ENCODE measurements around the gene VHLL.

VHLL gene

GRCh38 chr1:156320560-156320959, 21.5 kb upstream of the VHLL start:
- Histone ChIP-seq H3K27ac (ENCODE audit: low read depth, low read length) (no peak overlapping the region), H3K36me3 (ENCODE audit: insufficient read depth, low read length) (peaks cover 82% of the 10 kb centered on the region), H3K4me3 (ENCODE audit: low read depth in 1 of 2, low read length in 2 of 2) (no peak overlapping the region), H3K9ac (ENCODE audit: low read length) (no peak overlapping the region), H3K27me3 (ENCODE audit: control insufficient read depth in 1 of 2, insufficient read depth in 2 of 2, low read length in 2 of 2) (no peaks in the 10 kb centered on the region), H3K9me3 (ENCODE audit: low read length) (no peaks in the 10 kb centered on the region), H3K4me1 (ENCODE audit: insufficient read depth, low read length) (no peaks in the 10 kb centered on the region)

- Histone ChIP-seq H3K27ac (ENCODE audit: low read depth, low read length) (no peak overlapping the region), H3K9me3 (ENCODE audit: low read length) (no peaks in the 10 kb centered on the region), H3K36me3 (ENCODE audit: insufficient read depth, low read length) (peaks cover 85% of the 10 kb centered on the region), H3K4me3 (ENCODE audit: low read depth in 1 of 2, low read length in 2 of 2) (no peak overlapping the region), H3K4me1 (ENCODE audit: insufficient read depth, low read length) (no peaks in the 10 kb centered on the region), H3K9ac (ENCODE audit: low read length) (no peak overlapping the region), H3K27me3 (ENCODE audit: control insufficient read depth in 1 of 2, insufficient read depth in 2 of 2, low read length in 2 of 2) (no peaks in the 10 kb centered on the region)
Observed at GRCh38 chr1:156319664-156320063, 20.6 kb upstream of the VHLL start.

GRCh38 chr1:156316909-156317308, 17.8 kb upstream of the VHLL start:
- H3K9me3 ChIP-seq (ENCODE audit: low read length): no peaks in the 10 kb centered on the region
- no peak overlapping the region for H3K27ac ChIP-seq (ENCODE audit: low read depth, low read length)
- peaks cover 87% of the 10 kb centered on the region for H3K36me3 ChIP-seq (ENCODE audit: insufficient read depth, low read length)
- H3K4me3 ChIP-seq (ENCODE audit: low read depth in 1 of 2, low read length in 2 of 2): no peak overlapping the region
- H3K27me3 ChIP-seq (ENCODE audit: control insufficient read depth in 1 of 2, insufficient read depth in 2 of 2, low read length in 2 of 2): no peaks in the 10 kb centered on the region
- H3K9ac ChIP-seq (ENCODE audit: low read length): no peak overlapping the region
- no peaks in the 10 kb centered on the region for H3K4me1 ChIP-seq (ENCODE audit: insufficient read depth, low read length)

- Histone ChIP-seq H3K36me3 (ENCODE audit: insufficient read depth, low read length) (peaks cover 61% of the 10 kb centered on the region), H3K27ac (ENCODE audit: low read depth, low read length) (no peak overlapping the region), H3K27me3 (ENCODE audit: control insufficient read depth in 1 of 2, insufficient read depth in 2 of 2, low read length in 2 of 2) (no peaks in the 10 kb centered on the region), H3K4me1 (ENCODE audit: insufficient read depth, low read length) (no peaks in the 10 kb centered on the region), H3K9me3 (ENCODE audit: low read length) (no peaks in the 10 kb centered on the region), H3K9ac (ENCODE audit: low read length) (no peak overlapping the region), H3K4me3 (ENCODE audit: low read depth in 1 of 2, low read length in 2 of 2) (no peak overlapping the region)
Observed at GRCh38 chr1:156310962-156311361, 11.9 kb upstream of the VHLL start.

- Histone ChIP-seq H3K36me3 (ENCODE audit: insufficient read depth, low read length) (peaks cover 44% of the 10 kb centered on the region), H3K4me1 (ENCODE audit: insufficient read depth, low read length) (no peaks in the 10 kb centered on the region), H3K9ac (ENCODE audit: low read length) (no peak overlapping the region), H3K4me3 (ENCODE audit: low read depth in 1 of 2, low read length in 2 of 2) (no peak overlapping the region), H3K9me3 (ENCODE audit: low read length) (no peaks in the 10 kb centered on the region), H3K27me3 (ENCODE audit: control insufficient read depth in 1 of 2, insufficient read depth in 2 of 2, low read length in 2 of 2) (no peaks in the 10 kb centered on the region), H3K27ac (ENCODE audit: low read depth, low read length) (no peak overlapping the region)
Observed at GRCh38 chr1:156308078-156308477, 9.0 kb upstream of the VHLL start.

GRCh38 chr1:156305215-156305614, 6.1 kb upstream of the VHLL start:
- Histone ChIP-seq H3K27me3 (ENCODE audit: control insufficient read depth in 1 of 2, insufficient read depth in 2 of 2, low read length in 2 of 2) (no peaks in the 10 kb centered on the region), H3K9me3 (ENCODE audit: low read length) (no peaks in the 10 kb centered on the region), H3K27ac (ENCODE audit: low read depth, low read length) (no peak overlapping the region), H3K36me3 (ENCODE audit: insufficient read depth, low read length) (peaks cover 19% of the 10 kb centered on the region), H3K9ac (ENCODE audit: low read length) (no peak overlapping the region), H3K4me3 (ENCODE audit: low read depth in 1 of 2, low read length in 2 of 2) (no peak overlapping the region), H3K4me1 (ENCODE audit: insufficient read depth, low read length) (no peaks in the 10 kb centered on the region)

GRCh38 chr1:156303241-156303640, 4.1 kb upstream of the VHLL start:
- Histone ChIP-seq H3K27me3 (ENCODE audit: control insufficient read depth in 1 of 2, insufficient read depth in 2 of 2, low read length in 2 of 2) (no peaks in the 10 kb centered on the region), H3K4me3 (ENCODE audit: low read depth in 1 of 2, low read length in 2 of 2) (no peak overlapping the region), H3K36me3 (ENCODE audit: insufficient read depth, low read length) (peaks cover 6% of the 10 kb centered on the region), H3K4me1 (ENCODE audit: insufficient read depth, low read length) (no peaks in the 10 kb centered on the region), H3K9me3 (ENCODE audit: low read length) (no peaks in the 10 kb centered on the region), H3K9ac (ENCODE audit: low read length) (no peak overlapping the region), H3K27ac (ENCODE audit: low read depth, low read length) (no peak overlapping the region)

GRCh38 chr1:156295391-156295947, 3.6 kb downstream of the VHLL start, which contains the start of gene GLMP:
Gene GLMP (minus strand): TSS chr1:156295679. CDS start chr1:156295645, 34 bp downstream.
- Histone ChIP-seq H3K27me3 (ENCODE audit: control insufficient read depth in 1 of 2, insufficient read depth in 2 of 2, low read length in 2 of 2) (no peaks in the 10 kb centered on the region), H3K4me1 (ENCODE audit: insufficient read depth, low read length) (peaks cover 22% of the 10 kb centered on the region), H3K9me3 (ENCODE audit: low read length) (no peaks in the 10 kb centered on the region), H3K9ac (ENCODE audit: low read length) (peak within 1 kb of the TSS; percentile 62), H3K36me3 (ENCODE audit: insufficient read depth, low read length) (peaks cover 5% of the 10 kb centered on the region), H3K27ac (ENCODE audit: low read depth, low read length) (peak within 1 kb of the TSS; percentile 73), H3K4me3 (ENCODE audit: low read depth in 1 of 2, low read length in 2 of 2) (peak within 1 kb of the TSS; percentile 77 to 96)

GRCh38 chr1:156293895-156294294, 5.2 kb downstream of the VHLL start:
- Histone ChIP-seq H3K27ac (ENCODE audit: low read depth, low read length) (no peak overlapping the region), H3K4me1 (ENCODE audit: insufficient read depth, low read length) (peaks cover 22% of the 10 kb centered on the region)

GRCh38 chr1:156293098-156293434, 6.0 kb downstream of the VHLL start:
- Histone ChIP-seq H3K4me1 (ENCODE audit: insufficient read depth, low read length) (peaks cover 22% of the 10 kb centered on the region), H3K9me3 (ENCODE audit: low read length) (no peaks in the 10 kb centered on the region), H3K27me3 (ENCODE audit: control insufficient read depth in 1 of 2, insufficient read depth in 2 of 2, low read length in 2 of 2) (no peaks in the 10 kb centered on the region), H3K36me3 (ENCODE audit: insufficient read depth, low read length) (peaks cover 5% of the 10 kb centered on the region), H3K27ac (ENCODE audit: low read depth, low read length) (no peak overlapping the region), H3K9ac (ENCODE audit: low read length) (no peak overlapping the region), H3K4me3 (ENCODE audit: low read depth in 1 of 2, low read length in 2 of 2) (no peak overlapping the region)

More at GRCh38 chr1:156293895-156294294, 5.2 kb downstream of the VHLL start:
- H3K36me3 ChIP-seq (ENCODE audit: insufficient read depth, low read length): peaks cover 5% of the 10 kb centered on the region
- H3K4me3 ChIP-seq (ENCODE audit: low read depth in 1 of 2, low read length in 2 of 2): no peak overlapping the region
- H3K9ac ChIP-seq (ENCODE audit: low read length): no peak overlapping the region
- H3K27me3 ChIP-seq (ENCODE audit: control insufficient read depth in 1 of 2, insufficient read depth in 2 of 2, low read length in 2 of 2): no peaks in the 10 kb centered on the region
- no peaks in the 10 kb centered on the region for H3K9me3 ChIP-seq (ENCODE audit: low read length)

- peaks cover 8% of the 10 kb centered on the region for H3K36me3 ChIP-seq (ENCODE audit: insufficient read depth, low read length)
- H3K9ac ChIP-seq (ENCODE audit: low read length): peak overlapping the region; percentile 60
- peaks cover 22% of the 10 kb centered on the region for H3K4me1 ChIP-seq (ENCODE audit: insufficient read depth, low read length)
- peak overlapping the region; percentile 78 for H3K27ac ChIP-seq (ENCODE audit: low read depth, low read length)
- peak overlapping the region; percentile 39 to 61 for H3K4me3 ChIP-seq (ENCODE audit: low read depth in 1 of 2, low read length in 2 of 2)
- H3K9me3 ChIP-seq (ENCODE audit: low read length): no peaks in the 10 kb centered on the region
- H3K27me3 ChIP-seq (ENCODE audit: control insufficient read depth in 1 of 2, insufficient read depth in 2 of 2, low read length in 2 of 2): no peaks in the 10 kb centered on the region
Observed at GRCh38 chr1:156291226-156292061, 7.7 kb downstream of the VHLL start.

GRCh38 chr1:156289857-156290256, 9.2 kb downstream of the VHLL start:
- Histone ChIP-seq H3K9me3 (ENCODE audit: low read length) (no peaks in the 10 kb centered on the region), H3K36me3 (ENCODE audit: insufficient read depth, low read length) (peaks cover 12% of the 10 kb centered on the region), H3K27ac (ENCODE audit: low read depth, low read length) (no peak overlapping the region)

More at GRCh38 chr1:156289857-156290256, 9.2 kb downstream of the VHLL start:
- Histone ChIP-seq H3K4me3 (ENCODE audit: low read depth in 1 of 2, low read length in 2 of 2) (no peak overlapping the region), H3K4me1 (ENCODE audit: insufficient read depth, low read length) (peaks cover 18% of the 10 kb centered on the region), H3K27me3 (ENCODE audit: control insufficient read depth in 1 of 2, insufficient read depth in 2 of 2, low read length in 2 of 2) (no peaks in the 10 kb centered on the region), H3K9ac (ENCODE audit: low read length) (no peak overlapping the region)

All from muscle layer of colon (tissue), 2 donors.